HFFc6 (cell line): ENCODE data around the gene SNF8. TPM values are rescaled to one million over a fixed set of nuclear protein-coding genes. Genes with fewer than 3 reads are reported as not detected.
A peak's percentile ranks its signal among the peaks of the same experiment; 100 is the strongest.

Experiments used
- DNase-seq: peaks from one replicate; pipeline ENCODE4 v3.0.0-alpha.2; 2018
- H3K27ac Mint-ChIP-seq: 2 replicates; pipeline ENCODE4 v1.8.0; 2020; ENCODE audit warnings: mild to moderate bottlenecking, mixed read lengths
- H3K27me3 Mint-ChIP-seq: 2 replicates; pipeline ENCODE4 v1.8.0; 2021; ENCODE audit warnings: mild to moderate bottlenecking, moderate library complexity, mixed read lengths; ENCODE audit not compliant: insufficient read depth
- H3K36me3 Mint-ChIP-seq: 2 replicates; pipeline ENCODE4 v1.8.0; 2021; ENCODE audit warnings: low read depth, mixed read lengths
- H3K4me1 Mint-ChIP-seq: 2 replicates; pipeline ENCODE4 v1.8.0; 2020; ENCODE audit warnings: low read depth, mixed read lengths
- H3K4me3 Mint-ChIP-seq: 2 replicates; pipeline ENCODE4 v1.8.0; 2020; ENCODE audit warnings: mild to moderate bottlenecking, moderate library complexity, mixed read lengths
- H3K9me3 Mint-ChIP-seq: 2 replicates; pipeline ENCODE4 v1.8.0; 2020; ENCODE audit warnings: mild to moderate bottlenecking, mixed read lengths
- CTCF ChIP-seq: fragments of 200-600 bp; sonication (generic); IDR thresholded peaks from 2 replicates; pipeline ENCODE4 v1.5.0; 2021; ENCODE audit warnings: antibody characterized with exemption, mild to moderate bottlenecking
- total RNA-seq, 6 experiments: library from RNA; stranded (reverse); fragmentation: NEBNext Ultra II Directional; extraction: Animal tissue kit (Norgen Biotek cat#: 25700); gene quantifications; 2 replicates in 1 of 6; 3 replicates in 5 of 6; pipeline ENCODE4 v1.2.3, GENCODE V29; 2021

Gene SNF8
- total RNA-seq, 6 experiments from 2014 or later = 131 to 176 (median 157) TPM

DNA sequence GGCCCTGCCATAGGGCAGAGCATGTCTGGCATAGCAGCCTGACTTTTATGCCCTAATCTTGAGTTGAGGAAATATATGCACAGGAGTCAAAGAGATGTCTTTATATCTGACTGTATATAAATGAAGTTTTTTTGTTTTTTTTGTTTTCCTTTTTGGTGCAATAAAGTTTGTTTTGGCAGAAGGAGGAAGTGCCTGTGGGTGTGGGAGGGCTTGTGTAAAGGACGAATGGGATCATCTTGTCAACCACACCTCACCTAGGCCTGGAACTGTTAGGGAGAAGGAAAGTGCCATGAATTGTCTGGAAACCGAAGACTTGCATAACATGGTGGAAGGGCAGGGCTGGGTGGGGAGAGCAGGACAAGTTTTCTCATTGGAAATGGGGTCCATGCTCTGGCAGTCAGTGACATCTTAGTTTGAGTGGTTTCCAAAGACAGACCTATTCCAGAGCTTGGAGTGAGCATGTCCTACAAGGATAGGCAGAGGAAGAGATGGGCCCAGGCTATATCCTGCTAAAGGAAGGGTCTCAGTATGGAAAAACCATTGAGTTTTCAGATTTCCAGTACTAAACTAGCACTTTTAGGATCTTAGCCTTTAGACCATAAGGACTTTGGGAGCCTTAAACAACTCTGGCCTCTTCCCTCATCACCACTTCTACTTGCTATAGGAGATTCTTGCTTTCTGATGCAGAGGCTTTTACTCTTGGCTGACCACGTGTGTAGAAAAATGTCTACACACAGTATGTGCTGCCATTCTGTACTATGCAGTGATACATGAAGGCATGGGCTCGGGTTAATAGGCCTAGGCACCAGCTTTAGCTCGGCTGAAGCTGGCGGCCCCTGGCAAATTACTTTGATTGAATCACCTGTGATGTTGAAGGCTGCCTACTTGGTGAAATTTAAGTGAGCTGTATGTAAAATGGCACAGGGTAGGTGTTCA lies 15.5 kb downstream of the SNF8 start:
- Mint-ChIP-seq H3K9me3 (no peaks in the 10 kb centered on the region), H3K27me3 (no peaks in the 10 kb centered on the region; the same call in none of the 2 replicates), H3K4me3 (no peak overlapping the region), H3K27ac (peak overlapping the region; percentile 21), H3K4me1 (no peaks in the 10 kb centered on the region; the same call in 1 of the 2 replicates), H3K36me3 (peaks cover 55% of the 10 kb centered on the region)
- no peak for DNase-seq
- TF ChIP-seq CTCF = no peak

DNA sequence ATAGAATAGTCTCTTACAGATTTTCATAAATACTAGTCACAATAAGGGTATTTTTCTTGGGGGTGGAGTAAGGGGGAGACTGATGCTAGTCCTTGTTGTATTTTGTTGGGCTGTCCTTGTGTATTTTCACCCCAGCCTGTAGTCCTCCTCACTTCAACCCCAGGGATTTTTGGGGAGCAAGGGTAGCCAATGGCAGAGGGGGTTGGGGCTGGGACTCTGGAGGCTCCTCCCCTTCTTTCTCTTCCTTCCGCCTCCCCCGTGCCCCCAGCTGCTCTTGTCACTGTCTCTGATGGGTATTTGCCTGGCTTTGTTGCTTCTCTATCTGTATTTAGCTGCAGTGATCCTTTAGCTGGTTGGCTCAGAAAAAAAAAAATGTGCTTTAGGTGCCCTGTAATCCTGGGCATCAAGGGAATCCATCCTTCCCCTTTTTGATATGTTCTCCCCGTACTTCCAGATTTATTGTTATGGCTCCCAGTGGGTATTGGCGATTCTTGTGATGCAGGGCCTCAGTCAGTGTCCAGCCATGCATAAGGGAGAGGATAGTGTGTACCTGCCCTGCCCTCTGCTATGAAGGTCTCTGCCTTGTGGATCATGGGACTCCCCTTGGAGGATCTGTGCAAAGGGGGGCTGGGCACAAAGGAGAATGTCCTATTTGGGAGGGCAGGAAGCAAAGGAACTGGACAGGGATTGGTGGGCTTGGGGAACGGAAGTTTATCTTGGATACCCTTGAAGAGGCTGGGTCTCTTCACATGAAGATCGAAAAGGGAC lies 16.5 kb downstream of the SNF8 start:
- DNase-seq = no peak
- no peak for TF ChIP-seq CTCF
- Mint-ChIP-seq H3K4me1 (no peaks in the 10 kb centered on the region; the same call in 1 of the 2 replicates), H3K9me3 (no peaks in the 10 kb centered on the region), H3K36me3 (peaks cover 45% of the 10 kb centered on the region), H3K27ac (peak overlapping the region; percentile 12), H3K27me3 (no peaks in the 10 kb centered on the region; the same call in none of the 2 replicates), H3K4me3 (no peak overlapping the region)

DNA sequence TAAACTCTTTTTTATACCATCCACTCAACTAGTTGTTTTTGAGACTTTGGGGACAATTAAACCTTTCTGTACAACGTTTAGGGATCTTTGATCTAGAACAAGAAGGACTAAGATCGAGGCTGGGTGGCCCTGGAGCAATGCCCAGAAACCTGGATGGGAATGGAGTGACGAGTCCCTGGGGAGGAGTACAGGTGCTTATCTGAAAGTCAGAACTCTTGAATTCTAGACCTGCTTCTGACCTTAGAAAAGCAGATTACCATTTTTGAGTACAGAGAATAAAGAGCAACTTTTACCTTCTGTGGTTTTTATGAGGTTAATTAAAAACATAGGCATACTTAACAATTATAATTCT lies 18.7 kb downstream of the SNF8 start:
- Mint-ChIP-seq H3K4me3 (no peak overlapping the region), H3K27me3 (no peaks in the 10 kb centered on the region; the same call in 1 of the 2 replicates), H3K4me1 (no peaks in the 10 kb centered on the region; the same call in 1 of the 2 replicates), H3K36me3 (peaks cover 35% of the 10 kb centered on the region), H3K9me3 (no peaks in the 10 kb centered on the region), H3K27ac (no peak overlapping the region)
- DNase-seq = no peak
- no peak for TF ChIP-seq CTCF

GRCh38 chr17:48925251-48925990 lies 19.2 kb downstream of the SNF8 start:
- Mint-ChIP-seq H3K4me3 (no peak overlapping the region), H3K4me1 (no peaks in the 10 kb centered on the region; the same call in 1 of the 2 replicates), H3K27ac (no peak overlapping the region), H3K9me3 (no peaks in the 10 kb centered on the region), H3K36me3 (peaks cover 38% of the 10 kb centered on the region), H3K27me3 (no peaks in the 10 kb centered on the region; the same call in 1 of the 2 replicates)
- no peak for TF ChIP-seq CTCF
- DNase-seq = no peak
